Measurements from ENCODE around the gene ORMDL3.
"Not testable (repeated sequence)": the region's sequence is repeated elsewhere in the genome, so short reads cannot be mapped to it uniquely, and the experiment has no call there.

The ORMDL3 gene

DNA sequence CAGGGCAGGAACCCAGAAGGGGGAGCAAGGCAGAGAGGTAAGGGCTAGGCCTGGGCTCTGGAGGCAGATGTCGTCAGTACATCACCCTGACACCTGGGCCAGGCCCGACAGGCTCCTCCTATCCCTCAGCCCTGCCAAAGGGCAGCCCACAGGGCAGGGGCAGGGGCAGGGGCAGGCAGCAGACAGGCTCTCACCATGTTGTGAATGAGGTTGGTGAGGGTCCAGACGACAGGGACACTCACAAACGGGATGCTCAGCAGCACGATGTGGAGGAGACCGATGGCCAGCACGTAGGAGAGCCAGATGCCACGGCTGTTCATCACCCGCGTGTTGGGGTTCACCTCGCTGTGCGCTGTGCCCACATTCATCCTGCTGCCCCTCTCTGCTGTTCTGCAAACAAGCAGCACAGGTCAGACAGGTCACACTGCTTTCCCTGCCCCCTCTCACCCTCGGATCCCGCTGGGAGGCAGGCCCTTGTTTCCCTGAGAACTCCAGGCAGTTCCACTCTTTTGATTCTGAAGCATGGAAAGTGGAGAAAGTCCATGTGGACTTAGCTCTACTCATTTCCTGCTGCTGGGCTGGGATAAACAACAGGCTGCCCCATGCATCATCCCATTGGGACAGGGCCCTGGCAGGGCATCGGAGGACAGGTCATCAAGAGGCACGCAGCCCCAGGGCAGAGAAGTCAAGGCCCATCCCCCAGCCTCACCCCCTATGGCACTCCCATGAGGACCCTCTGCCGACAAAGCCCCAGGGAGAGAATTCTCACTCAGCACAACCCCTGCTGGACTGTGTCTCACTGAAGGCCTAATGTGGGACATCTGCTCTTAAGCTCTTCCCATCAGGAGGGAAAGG, 3.3 kb downstream of the ORMDL3 start:
- no peak for DNase-seq

DNA sequence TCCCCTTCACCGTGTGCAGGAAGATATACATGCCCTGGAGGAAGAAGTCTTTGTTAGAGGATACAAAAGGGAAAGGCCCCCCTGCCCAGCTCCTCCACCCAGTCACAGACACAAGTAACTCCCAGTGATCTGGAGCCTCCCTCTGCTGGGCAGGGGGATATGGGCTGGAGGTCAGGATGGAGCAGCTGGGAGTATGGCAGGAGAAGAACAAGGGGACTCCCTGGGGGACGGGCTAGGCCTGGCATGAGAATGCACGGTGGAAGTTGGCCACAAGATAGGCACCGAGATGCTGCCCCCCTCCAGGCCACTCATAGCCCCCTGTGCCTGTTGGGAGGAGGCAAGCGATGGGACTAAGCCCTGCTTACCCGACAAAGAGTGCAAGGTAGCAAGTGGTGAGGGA, 4.2 kb downstream of the ORMDL3 start:
- DNase-seq, result no peak

DNA sequence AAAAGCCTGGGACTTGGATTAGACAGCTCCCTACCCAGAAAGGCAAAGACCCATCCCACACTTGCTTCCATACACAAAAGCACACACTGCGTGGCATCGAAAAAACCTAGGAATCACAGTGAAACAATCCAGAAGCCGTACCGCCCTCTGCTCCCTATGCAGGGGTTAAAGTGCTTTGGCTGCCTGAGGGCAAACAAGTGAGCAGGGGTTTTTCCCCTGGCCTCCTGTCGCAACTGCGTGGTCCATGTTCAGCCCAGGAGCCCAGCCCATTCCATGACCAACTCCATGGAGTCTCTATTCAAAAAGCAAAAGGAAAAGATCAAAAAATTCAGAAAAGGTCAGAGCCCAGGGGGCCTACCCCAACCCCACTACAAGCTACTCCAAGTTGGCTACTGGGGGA, 5.4 kb downstream of the ORMDL3 start:
- DNase-seq, result no peak

DNA sequence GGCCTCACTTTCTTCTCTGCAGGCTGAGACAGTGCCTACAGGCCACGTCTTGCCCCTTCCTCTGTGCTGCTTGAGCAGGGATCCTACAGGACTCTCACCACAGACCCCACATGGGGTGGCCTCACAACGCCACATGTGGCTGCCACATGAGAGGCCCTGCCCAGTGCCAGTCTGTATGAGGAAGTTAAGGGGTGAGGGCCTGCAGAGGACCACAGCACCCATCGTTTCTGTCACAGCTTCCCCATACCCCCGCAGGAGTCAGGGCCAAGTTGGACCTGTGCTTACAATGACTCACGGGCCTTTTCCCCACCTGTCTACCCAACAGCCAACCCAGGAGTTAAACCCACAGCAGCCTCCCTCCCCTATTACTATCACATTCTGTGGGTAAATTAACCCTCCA, 6.1 kb downstream of the ORMDL3 start:
- no peak for DNase-seq

DNA sequence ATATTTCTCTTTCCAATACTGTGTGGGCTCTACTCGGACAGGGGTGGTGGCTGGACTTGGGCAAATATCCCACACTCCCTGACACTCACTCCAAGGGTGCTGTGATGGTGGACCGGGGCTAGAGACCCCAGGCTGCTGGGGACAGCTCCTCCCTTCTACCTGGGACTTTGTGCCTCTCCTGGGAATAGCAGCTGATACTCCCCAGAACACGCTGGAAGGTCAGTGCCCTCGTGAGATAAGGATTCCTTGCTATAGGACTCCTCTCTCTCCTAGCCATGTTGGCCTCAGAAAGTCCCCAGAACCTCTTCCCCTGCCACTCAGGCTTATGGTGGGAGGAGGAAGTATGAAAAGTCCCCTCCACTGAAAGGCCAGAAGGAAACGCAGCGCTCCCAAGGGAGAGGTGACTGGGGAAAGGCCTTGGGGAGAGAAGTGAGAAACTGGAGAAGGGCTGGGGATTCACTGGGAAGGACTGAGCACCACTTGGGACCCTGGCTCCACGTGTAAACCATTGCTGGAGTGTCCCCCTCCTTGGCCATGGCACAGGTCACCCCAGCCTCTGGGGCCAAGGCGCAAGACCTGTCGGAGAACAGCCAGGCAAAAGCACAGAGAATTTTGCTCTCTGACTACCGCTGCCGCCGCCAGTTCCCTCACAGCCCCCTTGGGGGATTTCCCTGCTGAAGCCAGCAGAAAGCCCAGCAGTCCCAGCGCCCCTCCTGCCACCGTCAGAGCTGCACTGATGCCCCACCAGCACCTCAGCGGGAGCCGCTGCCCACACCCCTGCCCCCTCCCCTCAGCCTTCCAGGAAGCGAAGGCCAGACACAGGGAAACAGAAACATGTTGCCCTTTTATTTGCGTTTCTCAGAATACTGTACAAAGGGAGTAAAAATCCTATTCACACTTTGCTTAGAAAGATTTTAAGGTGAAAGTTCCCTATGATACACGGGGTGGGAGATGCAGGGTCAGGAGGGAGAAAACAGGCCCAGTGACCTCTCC, 6.9 kb downstream of the ORMDL3 start:
- DNase-seq, result no peak

DNA sequence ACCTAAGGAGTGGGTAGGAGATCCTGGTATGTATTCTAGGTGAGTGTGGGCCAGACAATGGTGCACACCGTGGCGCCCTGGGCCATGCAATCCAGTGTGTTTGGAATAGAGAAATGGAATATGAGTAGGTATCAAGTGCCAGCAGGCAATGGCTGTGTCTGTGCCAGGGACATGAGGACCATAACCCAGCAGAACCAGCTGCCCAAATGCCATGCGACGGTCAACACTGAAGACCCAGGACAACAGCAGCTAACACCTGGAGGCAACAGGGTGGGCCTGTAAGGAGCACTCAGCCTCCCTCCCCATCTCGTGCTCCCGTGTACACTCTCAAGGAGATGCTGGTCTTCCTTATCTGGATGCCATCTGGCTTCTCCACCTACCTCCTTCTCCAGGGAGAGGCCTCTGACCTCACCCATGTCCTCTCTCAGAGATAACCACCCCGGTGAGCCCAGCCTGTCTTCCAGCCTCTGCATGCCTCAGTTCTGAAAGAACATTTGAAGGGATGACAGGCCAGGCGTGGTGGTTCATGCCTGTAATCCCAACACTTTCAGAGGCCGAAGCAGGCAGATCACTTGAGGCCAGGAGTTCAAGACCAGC, 8.2 kb downstream of the ORMDL3 start:
- DNase-seq, result no peak

DNA sequence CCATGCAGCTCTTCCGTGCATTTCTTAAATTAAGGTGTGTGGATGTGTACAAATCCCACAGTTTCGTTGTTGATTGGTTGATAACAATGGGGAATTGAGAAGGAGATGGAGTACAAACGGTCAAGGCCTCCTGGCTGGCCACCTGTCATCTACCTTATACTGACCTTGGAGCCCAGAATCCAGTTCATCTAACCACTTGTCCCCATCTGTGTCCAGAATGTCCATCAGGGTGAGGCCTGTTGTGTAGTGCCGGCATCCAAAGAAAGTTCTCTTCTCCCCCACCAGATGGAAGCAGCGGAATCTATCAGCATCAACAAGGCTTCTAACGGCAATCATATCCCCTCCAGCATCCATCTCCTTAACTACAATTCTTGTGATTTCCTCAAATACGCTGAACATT, 10.5 kb downstream of the ORMDL3 start:
- no peak for DNase-seq

DNA sequence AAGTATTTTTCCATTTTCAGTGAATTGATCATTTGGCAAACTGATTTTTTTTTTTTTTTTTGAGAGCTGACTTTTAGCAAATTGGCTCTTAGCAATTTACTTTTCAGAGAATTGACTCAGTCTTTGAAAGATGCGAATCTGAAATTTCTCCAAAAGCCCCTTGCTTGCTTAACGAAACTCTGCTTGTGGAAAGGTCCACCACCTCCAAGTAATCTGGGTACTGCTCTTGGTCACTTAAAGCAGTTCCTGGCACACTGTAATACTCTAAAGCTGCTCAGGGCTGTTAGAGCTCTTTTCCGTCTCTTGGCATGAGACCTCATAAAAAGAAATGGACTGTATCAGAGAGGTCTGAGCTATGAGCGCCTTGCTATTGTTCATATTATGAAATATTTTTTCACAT, 11.8 kb downstream of the ORMDL3 start:
- no peak for DNase-seq

DNA sequence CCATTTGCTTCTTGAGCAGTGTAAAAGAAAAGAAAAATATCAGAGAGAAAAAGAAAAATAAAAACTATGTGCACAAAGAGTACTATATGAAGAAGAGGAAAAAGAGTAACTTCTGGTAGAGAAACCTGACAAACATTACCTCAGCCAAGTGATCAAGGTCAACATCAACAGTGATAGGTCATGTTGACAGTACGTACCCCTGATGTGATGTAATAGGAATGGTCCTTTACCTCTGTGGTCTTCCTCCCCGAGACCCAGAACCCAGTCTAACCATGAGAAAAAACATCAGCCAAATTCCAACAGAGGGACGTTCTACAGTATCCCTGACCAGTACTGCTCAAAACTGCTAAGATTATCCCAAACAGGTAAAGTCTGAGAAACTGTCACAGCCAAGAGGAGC, 13.4 kb downstream of the ORMDL3 start:
- DNase-seq, result no peak

DNA sequence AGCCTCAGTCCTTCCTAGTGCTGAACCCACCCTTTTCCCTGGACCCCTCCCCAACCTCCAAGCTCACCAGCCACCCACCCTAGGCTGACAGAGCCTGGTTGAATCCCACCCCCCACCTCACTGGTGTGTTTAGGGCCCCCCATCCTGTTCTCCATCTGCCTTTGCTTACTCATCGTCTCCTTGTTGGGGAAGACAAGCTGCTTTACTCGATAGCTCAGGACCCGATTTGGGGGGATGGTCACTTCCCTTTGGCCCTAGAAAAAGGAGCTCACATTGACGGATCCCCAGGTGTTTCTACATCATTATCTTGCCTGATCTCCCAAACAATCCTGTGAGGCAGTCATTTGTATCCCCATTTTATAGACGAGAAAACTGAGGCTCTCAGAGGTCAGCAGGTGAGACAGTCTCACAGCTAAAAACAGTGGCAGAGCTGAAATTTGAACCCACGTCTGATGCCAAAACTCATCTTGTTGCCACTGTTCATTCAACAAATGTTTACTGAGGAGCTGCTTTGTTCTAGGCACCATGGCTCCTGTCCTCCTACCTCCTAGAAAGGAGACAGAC, 18.5 kb downstream of the ORMDL3 start:
- no peak for DNase-seq

DNA sequence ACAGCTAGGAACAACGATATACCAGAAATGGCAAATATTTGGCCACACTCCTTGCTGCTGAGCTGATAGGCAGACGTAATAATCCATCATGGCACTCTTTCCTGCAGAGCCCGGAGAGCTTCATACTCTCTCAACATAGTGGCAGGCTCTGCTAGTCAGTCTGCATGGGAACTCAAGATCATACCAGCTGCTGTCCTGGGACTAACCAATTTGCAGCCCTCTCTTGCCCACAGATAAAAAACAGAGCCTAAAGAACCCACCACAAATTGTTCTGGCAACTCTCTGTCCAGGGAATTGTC, 22.5 kb downstream of the ORMDL3 start:
- no peak for DNase-seq

DNA sequence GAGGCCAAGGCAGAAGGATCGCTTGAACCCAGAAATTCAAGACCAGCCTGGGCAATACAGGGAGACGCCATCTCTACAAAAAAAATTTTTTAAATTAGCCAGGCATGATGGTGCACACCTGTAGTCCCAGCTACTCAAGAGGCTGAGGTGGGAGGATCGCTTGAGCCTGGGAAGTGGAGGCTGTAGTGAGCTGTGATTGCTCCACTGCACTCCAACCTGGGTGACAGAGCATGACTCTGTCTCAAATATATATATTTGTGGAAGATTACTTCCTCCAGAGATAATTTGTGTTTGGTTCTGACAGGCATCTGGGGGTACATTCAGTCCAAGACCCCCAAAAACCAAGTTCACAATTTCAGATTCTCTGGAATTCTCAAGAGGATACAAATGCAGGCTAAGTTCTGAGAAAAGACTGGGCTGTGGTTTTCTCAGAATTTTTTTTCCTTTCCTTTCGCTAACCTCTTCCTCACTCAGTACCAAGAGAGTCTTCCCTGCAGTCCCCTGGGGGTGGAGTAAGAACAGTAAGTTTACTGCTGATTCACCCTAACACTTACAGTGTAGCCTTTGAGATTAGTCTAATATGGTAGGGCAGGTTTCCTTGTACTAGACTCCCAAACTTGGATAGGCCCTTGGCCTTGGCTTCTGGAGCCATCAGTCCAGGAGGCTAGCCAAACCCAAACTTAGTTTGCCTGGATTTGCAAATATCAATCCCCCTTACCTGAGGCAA, 24.1 kb downstream of the ORMDL3 start:
- no peak for DNase-seq

DNA sequence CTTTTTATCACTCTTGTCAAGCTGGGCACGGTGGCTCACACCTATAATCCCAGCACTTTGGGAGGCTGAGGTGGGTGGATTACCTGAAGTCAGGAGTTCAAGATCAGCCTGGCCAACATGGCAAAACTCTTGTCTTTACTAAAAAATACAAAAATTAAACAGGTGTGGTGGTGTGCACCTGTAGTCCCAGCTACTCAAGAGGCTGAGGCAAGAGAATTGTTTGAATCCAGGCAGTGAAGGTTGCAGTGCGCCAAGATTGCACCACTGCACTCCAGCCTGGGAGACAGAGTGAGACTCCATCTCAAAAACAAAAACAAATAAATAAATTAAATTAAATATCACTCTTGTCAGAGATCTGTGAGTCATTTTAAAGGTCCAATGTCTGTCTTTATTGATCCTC, 25.4 kb downstream of the ORMDL3 start:
- not testable (repeated sequence) for DNase-seq

DNA sequence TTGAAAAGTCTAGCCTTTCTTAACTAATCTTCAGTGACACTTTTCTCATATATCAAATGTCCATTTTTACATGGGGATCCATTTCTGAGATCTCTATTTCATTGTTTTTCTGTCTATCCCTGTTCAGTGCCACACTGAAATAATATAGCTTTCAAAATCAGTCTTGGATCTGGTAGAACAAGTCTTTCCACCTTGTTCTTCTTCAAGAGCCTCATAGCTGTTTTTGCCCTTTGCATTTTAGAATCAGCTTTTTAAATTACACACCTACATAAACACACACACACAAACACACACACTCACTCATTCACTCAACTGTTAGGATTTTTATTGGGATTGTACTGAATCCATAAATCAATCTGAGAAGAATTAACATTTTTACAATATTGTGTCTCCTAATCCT, 28.2 kb downstream of the ORMDL3 start:
- no peak for DNase-seq

DNA sequence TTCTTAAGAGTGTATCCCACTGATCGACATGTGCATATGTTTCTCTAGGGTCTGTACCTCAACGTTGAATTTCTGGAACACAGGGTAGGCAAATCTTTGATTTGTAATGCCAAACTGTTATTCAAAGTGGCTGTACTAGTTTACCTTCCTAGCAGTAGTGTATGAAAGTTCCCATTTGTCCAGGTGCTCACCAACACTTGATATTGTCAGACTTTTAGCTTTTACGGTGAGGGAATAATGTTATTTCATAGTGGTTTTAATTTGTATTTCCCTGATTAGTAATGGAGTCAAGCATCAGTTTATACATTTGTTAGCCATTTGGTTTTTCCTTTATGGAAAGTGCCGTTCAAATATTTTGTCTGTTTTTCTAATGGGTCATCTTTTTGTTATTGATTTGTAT, 29.3 kb downstream of the ORMDL3 start:
- DNase-seq, result no peak

DNA sequence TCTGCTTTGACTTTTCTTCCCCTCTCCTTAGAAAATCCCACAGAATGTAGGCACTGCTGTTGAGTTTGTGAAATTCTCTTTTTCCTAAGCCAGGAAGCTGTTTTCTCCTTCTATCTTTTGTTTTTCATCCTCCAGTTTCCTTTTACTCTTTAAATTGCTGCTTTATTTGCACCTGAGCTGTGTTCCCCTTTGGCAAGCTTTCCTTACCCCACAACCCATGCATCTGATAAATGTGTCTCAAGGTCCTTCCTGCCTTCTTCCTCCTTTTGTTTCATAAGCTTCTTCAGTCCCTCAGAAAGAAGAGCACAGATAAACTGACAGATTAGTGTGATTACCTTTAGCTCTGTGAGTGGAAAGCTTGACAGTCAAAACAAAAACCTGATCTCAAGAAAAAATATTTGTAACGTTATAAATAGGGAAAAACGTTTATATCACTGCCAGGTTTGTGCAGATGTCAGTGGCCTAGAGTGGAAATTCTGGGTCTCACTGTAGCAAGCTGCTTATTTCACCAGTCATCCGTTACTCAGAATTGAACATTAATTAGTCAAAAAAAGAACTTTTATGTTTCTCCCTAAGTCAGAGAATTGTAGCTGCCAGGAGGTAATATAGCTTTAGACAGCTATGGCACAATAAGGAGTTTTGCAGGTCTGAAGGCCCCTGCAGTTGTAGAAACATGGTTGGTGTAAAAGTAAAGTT, 32.6 kb downstream of the ORMDL3 start:
- no peak for DNase-seq

DNA sequence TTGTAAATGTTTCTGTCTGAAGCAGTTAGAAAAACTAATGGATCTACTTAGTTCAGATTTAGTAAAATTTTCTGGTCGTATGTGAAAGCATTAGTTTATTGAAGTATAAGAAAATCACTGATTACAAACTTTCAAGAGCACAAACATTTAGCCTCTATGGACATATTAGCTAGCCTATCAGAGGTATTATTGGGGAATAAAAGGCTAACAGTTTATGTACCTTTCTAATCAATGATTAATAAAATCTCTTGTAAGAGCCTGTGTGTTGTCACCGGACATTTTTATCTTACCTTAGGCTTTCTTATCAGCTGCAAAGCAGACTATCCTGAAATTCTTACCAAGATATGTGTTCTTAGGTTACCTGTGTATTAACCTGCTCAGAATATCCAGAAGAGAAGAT, 38.2 kb downstream of the ORMDL3 start:
- no peak for DNase-seq

DNA sequence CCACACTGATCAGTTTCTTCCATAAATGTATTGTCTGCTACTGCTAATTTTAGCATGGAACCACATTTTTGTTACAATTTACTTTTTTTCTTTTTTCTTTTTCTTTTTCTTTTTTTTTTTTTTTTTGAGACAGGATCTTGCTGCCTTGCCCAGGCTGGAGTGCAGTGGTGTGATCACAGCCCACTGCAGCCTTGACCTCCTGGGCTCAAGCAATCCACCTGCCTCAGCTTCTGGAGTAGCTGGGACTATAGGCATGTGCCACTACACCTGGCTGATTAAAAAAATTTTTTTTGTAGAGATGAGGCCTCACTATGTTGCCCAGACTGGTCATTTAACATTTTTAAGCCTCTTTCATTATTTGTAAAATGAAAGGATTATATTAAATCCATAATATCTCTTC, 40.3 kb downstream of the ORMDL3 start:
- DNase-seq, result no peak

DNA sequence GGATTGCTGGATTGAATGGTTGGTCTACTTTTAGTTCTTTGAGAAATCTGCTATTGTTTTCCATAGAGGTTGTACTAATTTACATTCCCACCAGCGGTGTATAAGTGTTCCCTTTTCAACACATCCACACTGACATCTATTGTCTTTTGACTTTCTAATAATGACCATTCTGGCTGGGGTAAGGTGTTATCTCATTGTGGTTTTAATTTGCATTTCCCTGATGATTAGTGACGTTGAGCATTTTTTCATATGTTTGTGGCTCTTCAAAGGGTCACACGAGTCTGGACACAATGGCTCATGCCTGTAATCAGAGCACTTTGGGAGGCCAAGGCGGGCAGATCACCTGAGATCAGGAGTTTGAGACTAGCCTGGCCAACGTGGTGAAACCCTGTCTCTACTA, 41.3 kb downstream of the ORMDL3 start:
- DNase-seq, result not testable (repeated sequence)

DNA sequence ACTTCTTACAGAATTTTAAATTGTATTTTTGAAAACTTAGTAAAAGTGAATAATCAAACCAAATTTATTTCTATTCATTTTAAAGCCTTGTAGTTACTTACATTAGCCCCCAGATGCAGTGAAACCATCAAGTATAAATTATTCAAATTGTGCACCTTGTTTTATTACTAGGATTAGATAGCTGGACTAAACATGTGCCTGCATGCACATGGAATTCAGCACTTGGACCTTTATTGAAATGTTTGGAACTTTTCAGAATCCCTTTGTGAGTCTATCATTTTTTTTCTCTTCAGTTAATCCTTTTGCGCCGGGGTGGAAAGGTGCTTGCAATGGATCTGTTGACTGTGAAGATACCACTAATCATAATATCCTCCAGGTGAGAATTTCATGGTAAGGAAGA, 54.6 kb downstream of the ORMDL3 start:
- DNase-seq, result no peak

DNA sequence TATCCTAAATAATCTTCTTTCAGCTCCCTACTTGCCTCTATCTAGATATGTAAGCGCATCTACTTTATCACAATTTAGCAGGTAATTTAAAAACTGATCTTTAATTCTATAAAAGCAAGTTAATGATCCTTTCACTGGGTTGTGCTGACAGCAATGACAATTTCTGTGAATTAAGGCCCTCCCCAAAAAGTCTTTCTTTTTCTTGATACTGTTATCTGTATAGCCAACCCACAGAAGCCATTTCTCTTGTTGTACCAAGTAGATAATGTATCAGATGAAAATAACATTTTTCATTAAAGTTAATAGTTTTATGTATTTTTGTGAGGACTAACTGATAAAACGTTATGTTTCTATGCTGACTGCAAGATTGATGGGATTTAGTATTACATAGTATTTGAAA, 55.6 kb downstream of the ORMDL3 start:
- DNase-seq, result no peak

Data from effector CD4-positive, alpha-beta T cell (primary cell).